Neural cell (in vitro differentiated cells): Measurements from ENCODE around the gene ACSL6. TPM values are rescaled to one million over a fixed set of nuclear protein-coding genes. Genes with fewer than 3 reads are reported as not detected.

Experiments used
- H2AFZ ChIP-seq: fragments of 200-600, 300-800 bp; sonication (generic), shearing (Covaris generic); 2 replicates; pipeline ENCODE4 v1.6.0; 2014; ENCODE audit warnings: low read depth, mild to moderate bottlenecking, antibody characterized with exemption, low read length, moderate library complexity
- H3F3A ChIP-seq: fragments of 200-600 bp; shearing (Covaris generic); 2 replicates; pipeline ENCODE4 v1.6.1; 2016; ENCODE audit warnings: mild to moderate bottlenecking, moderate library complexity, mixed read lengths, antibody characterized with exemption, low read length; ENCODE audit not compliant: insufficient read depth, poor library complexity, severe bottlenecking
- H3K27ac ChIP-seq: fragments of 200-600, 300-800 bp; sonication (generic), shearing (Covaris generic); 2 replicates; pipeline ENCODE4 v1.5.1; 2014; ENCODE audit warnings: mild to moderate bottlenecking, low read length, moderate library complexity
- H3K27me3 ChIP-seq: fragments of 300-800, 200-600 bp; sonication (generic), shearing (Covaris generic); 2 replicates; pipeline ENCODE4 v1.6.0; 2014; ENCODE audit warnings: mild to moderate bottlenecking, low read depth, low read length, moderate library complexity; ENCODE audit not compliant: insufficient read depth
- H3K36me3 ChIP-seq: fragments of 300-800, 200-600 bp; sonication (generic), shearing (Covaris generic); 2 replicates; pipeline ENCODE4 v1.5.1; 2014; ENCODE audit warnings: mild to moderate bottlenecking, antibody characterized with exemption, low read length, moderate library complexity; ENCODE audit not compliant: insufficient read depth
- H3K4me2 ChIP-seq: fragments of 300-800, 200-600 bp; sonication (generic), shearing (Covaris generic); 2 replicates; pipeline ENCODE4 v1.6.0; 2014; ENCODE audit warnings: mild to moderate bottlenecking, low read length
- H3K4me3 ChIP-seq: fragments of 300-800, 200-600 bp; sonication (generic), shearing (Covaris generic); 2 replicates; pipeline ENCODE4 v1.5.1; 2014; ENCODE audit warnings: mild to moderate bottlenecking, low read length, moderate library complexity
- H3K79me2 ChIP-seq: fragments of 200-600 bp; shearing (Covaris generic); replicated peaks from 2 replicates; pipeline ENCODE4 v1.6.0; 2014; ENCODE audit warnings: mild to moderate bottlenecking, low read length, moderate library complexity; ENCODE audit not compliant: insufficient read depth
- H3K9ac ChIP-seq: fragments of 300-800, 200-600 bp; sonication (generic), shearing (Covaris generic); 2 replicates; pipeline ENCODE4 v1.6.1; 2016; ENCODE audit warnings: mild to moderate bottlenecking, low read length, mixed read lengths
- H3K9me2 ChIP-seq: fragments of 200-600 bp; shearing (Covaris generic); 2 replicates; pipeline ENCODE4 v1.6.1; 2016; ENCODE audit warnings: mild to moderate bottlenecking, low read length, mixed read lengths; ENCODE audit not compliant: insufficient read depth
- H3K9me3 ChIP-seq: fragments of 200-600, 300-800 bp; sonication (generic), shearing (Covaris generic); 2 replicates; pipeline ENCODE4 v1.6.1; 2016; ENCODE audit warnings: mild to moderate bottlenecking, mixed run types, low read length, moderate library complexity, mixed read lengths
- H4K20me1 ChIP-seq: fragments of 200-600 bp; shearing (Covaris generic); 2 replicates; pipeline ENCODE4 v1.6.1; 2016; ENCODE audit warnings: mild to moderate bottlenecking, mixed run types; ENCODE audit not compliant: insufficient read depth
- EP300 ChIP-seq: fragments of 450-650 bp; conservative IDR thresholded peaks from 2 replicates; pipeline ENCODE4 v1.6.1; 2014; ENCODE audit warnings: antibody characterized with exemption, mild to moderate bottlenecking, moderate library complexity; ENCODE audit not compliant: poor library complexity, severe bottlenecking
- EZH2 ChIP-seq: fragments of 200-600, 300-800 bp; shearing (Covaris generic), sonication (generic); IDR thresholded peaks from 2 replicates; pipeline ENCODE4 v1.6.1; 2014; ENCODE audit warnings: antibody characterized with exemption, low read length, borderline replicate concordance, mild to moderate bottlenecking; ENCODE audit not compliant: insufficient read depth, poor library complexity, severe bottlenecking
- MXI1 ChIP-seq: fragments of 450-650 bp; conservative IDR thresholded peaks from 2 replicates; pipeline ENCODE4 v1.6.1; 2014; ENCODE audit warnings: antibody characterized with exemption, mild to moderate bottlenecking; ENCODE audit not compliant: poor library complexity, severe bottlenecking
- POLR2AphosphoS5 ChIP-seq: IDR thresholded peaks from 2 replicates; pipeline ENCODE4 v1.6.1; 2012
- SMC3 ChIP-seq: fragments of 450-650 bp; conservative IDR thresholded peaks from 2 replicates; pipeline ENCODE4 v1.6.1; 2014; ENCODE audit warnings: antibody characterized with exemption, mild to moderate bottlenecking, moderate library complexity; ENCODE audit not compliant: poor library complexity
- TAF1 ChIP-seq: IDR thresholded peaks from 2 replicates; pipeline ENCODE4 v1.6.1; 2012; ENCODE audit warnings: low read depth
- polyA plus RNA-seq: library from polyadenylated mRNA; depleted of rRNA; stranded (reverse); fragments of >200 nt; gene quantifications from 2 replicates; pipeline ENCODE4 v1.2.3, GENCODE V29; 2014
- TF ChIP-seq, protein P1 (sequence below): IDR thresholded peaks from 2 replicates; pipeline ENCODE4 v1.6.1; 2012; ENCODE audit warnings: borderline replicate concordance
- TF ChIP-seq, protein P2 (sequence below): fragments of 450-650 bp; IDR thresholded peaks from 2 replicates; pipeline ENCODE4 v1.5.1; 2014; ENCODE audit warnings: antibody characterized with exemption, mild to moderate bottlenecking, moderate library complexity; ENCODE audit not compliant: poor library complexity, severe bottlenecking

Gene ACSL6
- polyA plus RNA-seq, 1 donor from 2014 or later: 30.5 TPM

DNA sequence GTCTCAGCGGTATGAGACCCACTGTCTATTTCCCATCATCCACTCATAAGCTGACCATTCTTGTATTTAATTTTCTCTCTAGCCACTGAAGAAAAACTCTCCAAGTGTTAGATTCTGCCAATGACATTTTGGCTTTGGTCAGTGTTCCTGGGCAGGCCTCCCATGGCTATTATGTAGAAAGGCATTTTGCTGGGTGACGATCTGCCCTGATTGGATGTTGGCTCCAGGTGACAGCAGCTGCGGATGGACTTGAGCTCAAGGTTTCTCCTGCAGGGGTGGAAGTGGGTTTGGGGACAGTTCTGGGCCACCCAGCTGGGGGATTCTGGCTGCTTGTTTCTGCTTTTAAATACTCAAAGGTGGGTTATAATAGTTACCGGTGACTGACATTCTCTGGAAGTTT lies 31.6 kb downstream of the ACSL6 start:
- Histone ChIP-seq H3K79me2 (no peaks in the 10 kb centered on the region), H3F3A (no peaks in the 10 kb centered on the region), H2AFZ (no peak overlapping the region), H3K9ac (no peak overlapping the region), H3K27ac (no peak overlapping the region), H4K20me1 (no peaks in the 10 kb centered on the region), H3K4me2 (no peak overlapping the region), H3K9me3 (no peaks in the 10 kb centered on the region), H3K36me3 (no peaks in the 10 kb centered on the region), H3K27me3 (no peaks in the 10 kb centered on the region), H3K4me3 (no peak overlapping the region), H3K9me2 (no peaks in the 10 kb centered on the region)
- TF ChIP-seq, protein P1, sequence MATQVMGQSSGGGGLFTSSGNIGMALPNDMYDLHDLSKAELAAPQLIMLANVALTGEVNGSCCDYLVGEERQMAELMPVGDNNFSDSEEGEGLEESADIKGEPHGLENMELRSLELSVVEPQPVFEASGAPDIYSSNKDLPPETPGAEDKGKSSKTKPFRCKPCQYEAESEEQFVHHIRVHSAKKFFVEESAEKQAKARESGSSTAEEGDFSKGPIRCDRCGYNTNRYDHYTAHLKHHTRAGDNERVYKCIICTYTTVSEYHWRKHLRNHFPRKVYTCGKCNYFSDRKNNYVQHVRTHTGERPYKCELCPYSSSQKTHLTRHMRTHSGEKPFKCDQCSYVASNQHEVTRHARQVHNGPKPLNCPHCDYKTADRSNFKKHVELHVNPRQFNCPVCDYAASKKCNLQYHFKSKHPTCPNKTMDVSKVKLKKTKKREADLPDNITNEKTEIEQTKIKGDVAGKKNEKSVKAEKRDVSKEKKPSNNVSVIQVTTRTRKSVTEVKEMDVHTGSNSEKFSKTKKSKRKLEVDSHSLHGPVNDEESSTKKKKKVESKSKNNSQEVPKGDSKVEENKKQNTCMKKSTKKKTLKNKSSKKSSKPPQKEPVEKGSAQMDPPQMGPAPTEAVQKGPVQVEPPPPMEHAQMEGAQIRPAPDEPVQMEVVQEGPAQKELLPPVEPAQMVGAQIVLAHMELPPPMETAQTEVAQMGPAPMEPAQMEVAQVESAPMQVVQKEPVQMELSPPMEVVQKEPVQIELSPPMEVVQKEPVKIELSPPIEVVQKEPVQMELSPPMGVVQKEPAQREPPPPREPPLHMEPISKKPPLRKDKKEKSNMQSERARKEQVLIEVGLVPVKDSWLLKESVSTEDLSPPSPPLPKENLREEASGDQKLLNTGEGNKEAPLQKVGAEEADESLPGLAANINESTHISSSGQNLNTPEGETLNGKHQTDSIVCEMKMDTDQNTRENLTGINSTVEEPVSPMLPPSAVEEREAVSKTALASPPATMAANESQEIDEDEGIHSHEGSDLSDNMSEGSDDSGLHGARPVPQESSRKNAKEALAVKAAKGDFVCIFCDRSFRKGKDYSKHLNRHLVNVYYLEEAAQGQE: no peak
- TF ChIP-seq POLR2AphosphoS5 (no peak), EP300 (no peak), MXI1 (no peak), SMC3 (no peak), EZH2 (no peak), TAF1 (no peak)
- TF ChIP-seq, protein P2, sequence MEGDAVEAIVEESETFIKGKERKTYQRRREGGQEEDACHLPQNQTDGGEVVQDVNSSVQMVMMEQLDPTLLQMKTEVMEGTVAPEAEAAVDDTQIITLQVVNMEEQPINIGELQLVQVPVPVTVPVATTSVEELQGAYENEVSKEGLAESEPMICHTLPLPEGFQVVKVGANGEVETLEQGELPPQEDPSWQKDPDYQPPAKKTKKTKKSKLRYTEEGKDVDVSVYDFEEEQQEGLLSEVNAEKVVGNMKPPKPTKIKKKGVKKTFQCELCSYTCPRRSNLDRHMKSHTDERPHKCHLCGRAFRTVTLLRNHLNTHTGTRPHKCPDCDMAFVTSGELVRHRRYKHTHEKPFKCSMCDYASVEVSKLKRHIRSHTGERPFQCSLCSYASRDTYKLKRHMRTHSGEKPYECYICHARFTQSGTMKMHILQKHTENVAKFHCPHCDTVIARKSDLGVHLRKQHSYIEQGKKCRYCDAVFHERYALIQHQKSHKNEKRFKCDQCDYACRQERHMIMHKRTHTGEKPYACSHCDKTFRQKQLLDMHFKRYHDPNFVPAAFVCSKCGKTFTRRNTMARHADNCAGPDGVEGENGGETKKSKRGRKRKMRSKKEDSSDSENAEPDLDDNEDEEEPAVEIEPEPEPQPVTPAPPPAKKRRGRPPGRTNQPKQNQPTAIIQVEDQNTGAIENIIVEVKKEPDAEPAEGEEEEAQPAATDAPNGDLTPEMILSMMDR: no peak

DNA sequence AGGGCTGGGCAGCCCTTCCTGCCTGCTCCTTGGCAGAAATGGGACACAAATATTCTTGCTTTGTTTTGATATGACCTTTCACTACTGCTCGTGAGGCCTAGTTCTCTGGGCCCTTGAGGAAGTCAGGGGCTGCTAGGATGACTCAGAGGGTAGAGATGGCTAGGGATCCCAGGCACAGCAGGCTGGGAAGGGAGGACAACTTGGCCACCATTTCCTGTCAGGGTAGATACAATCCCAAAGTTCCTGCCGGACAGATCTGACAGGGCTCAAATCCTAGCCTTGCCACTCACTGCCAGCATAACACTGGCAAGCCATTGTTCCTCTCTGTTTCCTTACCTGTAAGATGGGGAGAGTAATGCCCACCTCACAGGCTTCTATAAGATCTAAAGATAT lies 34.2 kb downstream of the ACSL6 start:
- Histone ChIP-seq H3K27me3 (no peaks in the 10 kb centered on the region), H3K4me3 (no peak overlapping the region), H3K79me2 (no peaks in the 10 kb centered on the region), H3K9me3 (no peaks in the 10 kb centered on the region), H3F3A (no peaks in the 10 kb centered on the region), H3K36me3 (no peaks in the 10 kb centered on the region), H2AFZ (no peak overlapping the region), H3K27ac (no peak overlapping the region), H3K9ac (no peak overlapping the region), H3K9me2 (no peaks in the 10 kb centered on the region), H3K4me2 (no peak overlapping the region), H4K20me1 (no peaks in the 10 kb centered on the region)
- TF ChIP-seq, protein P2: no peak
- TF ChIP-seq SMC3 (no peak), EZH2 (no peak)
